HL-60 (cell line): ENCODE measurements around the gene C14orf132.

Experiments
- POLR2AphosphoS5 ChIP-seq: IDR thresholded peaks from 2 replicates; pipeline ENCODE4 v1.6.1; 2012; ENCODE audit warnings: low read depth
- TF ChIP-seq, protein P1 (sequence below): IDR thresholded peaks from one replicate; pipeline ENCODE4 v1.5.1; 2011; ENCODE audit warnings: low read length, control low read depth, inconsistent platforms; ENCODE audit not compliant: insufficient read depth

DNA sequence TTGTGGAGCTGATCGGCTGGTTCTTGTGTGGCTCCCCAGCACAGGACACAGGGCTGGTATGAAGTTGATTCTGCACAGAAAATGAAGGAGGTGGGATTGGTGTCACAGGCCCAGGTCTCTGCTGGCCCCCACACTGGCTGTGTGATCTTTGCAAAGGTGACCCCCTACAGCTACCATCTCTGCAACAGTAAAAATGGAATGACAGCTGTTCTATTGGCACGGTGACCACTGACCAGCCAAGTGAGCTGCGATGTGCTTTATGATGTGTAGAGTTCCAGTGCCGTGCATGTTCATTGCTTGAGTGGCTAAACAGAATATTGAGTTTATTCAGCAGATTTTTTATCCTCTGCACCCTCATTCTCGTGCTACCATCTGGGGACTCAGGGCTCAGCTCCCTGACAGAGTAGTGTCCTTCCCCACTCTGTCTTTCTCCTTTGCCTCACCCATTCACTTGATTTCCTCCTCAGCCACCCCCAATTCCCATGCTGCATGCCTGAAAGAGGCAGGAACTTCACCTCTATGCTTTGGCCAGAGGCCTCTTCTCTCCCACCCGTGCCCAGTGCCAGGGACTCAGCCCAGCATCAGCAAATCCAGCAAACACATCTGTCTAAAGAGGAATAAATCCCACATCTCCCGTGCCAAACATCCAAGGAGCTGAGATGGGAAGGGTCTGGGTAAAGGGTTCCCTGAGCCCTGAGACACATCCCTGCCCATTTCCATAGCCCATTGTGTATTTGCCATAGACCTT lies 21.2 kb downstream of the C14orf132 start:
- TF ChIP-seq, protein P1, sequence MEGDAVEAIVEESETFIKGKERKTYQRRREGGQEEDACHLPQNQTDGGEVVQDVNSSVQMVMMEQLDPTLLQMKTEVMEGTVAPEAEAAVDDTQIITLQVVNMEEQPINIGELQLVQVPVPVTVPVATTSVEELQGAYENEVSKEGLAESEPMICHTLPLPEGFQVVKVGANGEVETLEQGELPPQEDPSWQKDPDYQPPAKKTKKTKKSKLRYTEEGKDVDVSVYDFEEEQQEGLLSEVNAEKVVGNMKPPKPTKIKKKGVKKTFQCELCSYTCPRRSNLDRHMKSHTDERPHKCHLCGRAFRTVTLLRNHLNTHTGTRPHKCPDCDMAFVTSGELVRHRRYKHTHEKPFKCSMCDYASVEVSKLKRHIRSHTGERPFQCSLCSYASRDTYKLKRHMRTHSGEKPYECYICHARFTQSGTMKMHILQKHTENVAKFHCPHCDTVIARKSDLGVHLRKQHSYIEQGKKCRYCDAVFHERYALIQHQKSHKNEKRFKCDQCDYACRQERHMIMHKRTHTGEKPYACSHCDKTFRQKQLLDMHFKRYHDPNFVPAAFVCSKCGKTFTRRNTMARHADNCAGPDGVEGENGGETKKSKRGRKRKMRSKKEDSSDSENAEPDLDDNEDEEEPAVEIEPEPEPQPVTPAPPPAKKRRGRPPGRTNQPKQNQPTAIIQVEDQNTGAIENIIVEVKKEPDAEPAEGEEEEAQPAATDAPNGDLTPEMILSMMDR, result no peak
- TF ChIP-seq POLR2AphosphoS5, result no peak
